Hippocampal formation (tissue), 2 donors: ENCODE measurements around the gene NUDT16L1.

Source experiments
- DNase-seq, 2 donors: peaks; one replicate each; lab custom pipeline; 2025; lab: John Stamatoyannopoulos, UW

Gene NUDT16L1

DNA sequence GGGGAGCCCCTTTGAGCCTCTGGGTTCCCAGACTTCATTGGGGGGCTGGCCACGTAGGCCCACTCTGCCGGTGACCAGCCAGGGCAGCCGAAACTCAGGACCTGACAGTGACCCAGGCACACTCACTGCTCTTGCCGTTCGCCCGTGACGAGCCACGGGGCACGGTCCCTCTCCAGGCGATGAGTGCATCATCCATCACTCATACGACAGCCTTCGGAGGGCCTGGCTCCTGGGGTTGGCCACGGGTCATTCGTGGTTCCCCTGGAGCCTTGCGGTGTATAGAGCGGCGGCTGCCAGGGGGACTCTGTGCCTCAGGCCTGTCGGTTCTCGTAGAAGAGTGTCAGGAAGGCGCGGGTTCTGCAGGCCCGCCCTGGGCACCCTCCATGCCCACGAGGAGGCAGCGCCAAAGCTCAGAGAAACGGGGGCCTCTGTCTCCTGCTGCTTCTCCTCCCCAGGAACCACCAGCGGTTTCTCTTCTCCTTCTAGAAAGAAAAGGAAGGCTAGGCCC lies 11.2 kb upstream of the NUDT16L1 start:
- DNase-seq, result no peak

DNA sequence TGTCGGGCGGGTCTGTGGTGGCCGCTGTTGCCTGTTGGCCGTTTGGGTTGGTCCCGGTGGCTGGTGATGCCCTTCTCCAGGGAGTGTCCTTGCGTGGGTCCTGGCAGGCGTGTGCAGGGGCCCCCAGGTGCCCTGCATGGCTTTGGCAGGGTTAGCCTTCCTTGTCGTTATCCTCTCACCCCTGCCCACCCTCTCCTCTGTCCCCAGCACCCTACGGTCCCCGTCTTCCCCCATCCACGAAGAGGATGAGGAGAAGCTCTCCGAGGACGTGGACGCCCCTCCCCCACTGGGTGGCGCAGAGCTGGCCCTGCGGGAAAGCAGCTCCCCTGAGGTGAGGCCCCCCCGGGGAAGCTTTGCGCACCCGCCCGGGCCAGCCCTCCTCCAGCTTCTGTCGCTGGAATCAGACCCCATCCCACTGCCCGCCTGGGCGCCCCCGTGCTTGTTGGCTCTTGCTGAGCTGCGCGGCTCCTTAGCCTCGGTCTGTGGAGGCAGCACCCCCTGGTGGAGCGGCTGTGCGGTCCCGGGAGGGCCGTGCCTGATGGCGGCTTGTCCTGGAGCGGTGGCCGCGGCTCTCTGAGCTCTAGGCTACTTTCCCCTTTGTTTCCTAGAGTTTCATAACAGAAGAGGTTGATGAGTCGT lies 10.6 kb upstream of the NUDT16L1 start:
- peak in 1 of 2 donors; percentile 56 for DNase-seq

GRCh38 chr16:4683255-4684057 lies 9.9 kb upstream of the NUDT16L1 start:
- no peak for DNase-seq

DNA sequence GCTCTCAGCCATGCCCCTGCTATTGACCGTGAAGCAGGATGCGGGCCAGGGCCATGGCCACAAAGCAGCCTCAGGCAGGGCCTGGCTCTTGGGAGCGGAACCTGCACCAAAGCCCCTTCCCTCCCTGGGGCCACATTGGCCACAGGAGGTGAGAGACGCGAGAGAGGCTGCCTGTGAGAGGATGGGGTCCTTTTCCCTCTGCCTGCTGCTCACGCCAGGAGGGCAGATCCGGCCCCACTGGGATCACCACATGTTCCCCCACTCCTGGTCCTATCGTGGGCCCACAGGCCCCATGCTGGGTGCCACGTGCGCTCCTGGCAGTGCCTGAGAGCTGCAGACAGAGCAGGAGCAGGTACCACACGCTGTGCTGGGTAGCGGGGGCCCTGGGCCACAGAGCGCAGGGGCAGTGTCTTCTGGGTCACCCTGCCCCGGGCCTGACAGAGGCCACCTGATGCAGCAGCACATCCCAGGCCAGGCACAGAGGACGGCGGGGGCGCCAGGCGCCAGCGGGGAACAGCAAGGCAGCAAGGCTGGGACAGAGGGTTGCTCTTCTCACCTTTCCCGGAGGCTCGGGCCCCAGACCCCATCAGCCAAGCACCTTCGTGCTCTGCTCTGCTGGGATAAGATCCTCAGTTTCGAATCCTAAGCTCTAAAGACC lies 9.2 kb upstream of the NUDT16L1 start:
- no peak for DNase-seq

GRCh38 chr16:4684763-4685162 lies 8.6 kb upstream of the NUDT16L1 start:
- no peak for DNase-seq

- no peak for DNase-seq
Observed at GRCh38 chr16:4685292-4685691, 8.1 kb upstream of the NUDT16L1 start.

GRCh38 chr16:4685776-4686496 lies 7.4 kb upstream of the NUDT16L1 start:
- DNase-seq, result no peak

- no peak for DNase-seq
Observed at GRCh38 chr16:4686497-4687210, 6.7 kb upstream of the NUDT16L1 start.

DNA sequence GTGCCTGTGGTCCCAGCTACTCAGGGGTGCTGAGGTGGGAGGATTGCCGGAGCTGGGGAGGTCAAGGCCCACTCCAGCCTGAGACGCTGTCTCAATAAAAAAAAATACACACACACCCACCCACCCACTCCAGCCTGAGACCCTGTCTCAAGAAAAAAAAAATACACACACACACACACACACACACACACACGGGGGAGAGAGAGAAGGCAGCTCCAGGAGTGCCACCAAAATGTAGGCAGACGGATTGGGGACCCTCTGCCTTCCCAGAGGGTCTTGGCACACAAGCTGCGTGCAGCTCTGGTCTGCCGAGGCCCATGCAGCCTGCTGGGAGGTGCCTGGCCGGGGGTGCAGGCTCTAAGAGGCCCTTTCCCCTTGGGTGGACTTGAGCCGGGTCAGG lies 5.9 kb upstream of the NUDT16L1 start:
- no peak for DNase-seq

- DNase-seq, result no peak
Observed at GRCh38 chr16:4687946-4688673, 5.3 kb upstream of the NUDT16L1 start.

- DNase-seq, result no peak
Observed at GRCh38 chr16:4688674-4689045, 4.7 kb upstream of the NUDT16L1 start.

- no peak for DNase-seq
Observed at GRCh38 chr16:4689091-4689671, 4.2 kb upstream of the NUDT16L1 start.

DNA sequence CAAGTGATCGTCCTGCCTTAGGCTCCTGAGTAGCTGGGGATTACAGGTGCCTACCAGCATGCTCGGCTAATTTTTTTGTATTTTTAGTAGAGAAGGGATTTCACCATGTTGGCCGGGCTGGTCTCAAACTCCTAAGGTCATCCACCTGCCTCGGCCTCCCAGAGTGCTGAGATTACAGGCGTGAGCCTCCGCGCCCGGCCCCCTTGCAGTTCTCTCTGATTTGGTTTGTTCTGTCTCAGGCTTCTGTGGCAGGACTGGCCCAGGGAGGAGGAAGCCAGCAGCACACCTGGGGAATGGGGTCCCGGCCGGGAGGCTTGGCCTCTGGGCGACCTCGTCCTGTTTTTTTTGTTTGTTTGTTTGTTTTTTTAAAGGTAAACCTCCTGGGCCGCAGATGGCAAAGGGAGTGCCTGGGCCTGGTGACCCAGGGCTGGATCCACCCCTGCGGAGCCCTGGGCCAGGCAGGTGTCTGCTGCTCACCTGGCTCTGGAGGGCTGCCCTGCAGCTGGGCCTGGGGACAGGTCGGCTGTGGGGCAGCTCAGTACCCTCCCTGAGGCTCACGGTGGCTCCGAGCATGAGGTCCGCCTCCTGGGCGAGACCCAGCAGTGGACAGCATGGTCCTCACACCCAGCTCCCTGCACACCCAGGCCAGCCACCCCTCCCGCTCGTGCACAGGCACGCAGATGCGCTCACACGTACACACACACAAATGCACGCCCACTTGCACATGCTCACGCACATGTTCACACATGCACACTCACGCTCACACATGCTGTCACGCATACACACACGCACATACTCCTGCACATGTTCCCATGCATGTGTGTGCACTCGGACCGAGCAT lies 3.3 kb upstream of the NUDT16L1 start:
- DNase-seq, result no peak

DNA sequence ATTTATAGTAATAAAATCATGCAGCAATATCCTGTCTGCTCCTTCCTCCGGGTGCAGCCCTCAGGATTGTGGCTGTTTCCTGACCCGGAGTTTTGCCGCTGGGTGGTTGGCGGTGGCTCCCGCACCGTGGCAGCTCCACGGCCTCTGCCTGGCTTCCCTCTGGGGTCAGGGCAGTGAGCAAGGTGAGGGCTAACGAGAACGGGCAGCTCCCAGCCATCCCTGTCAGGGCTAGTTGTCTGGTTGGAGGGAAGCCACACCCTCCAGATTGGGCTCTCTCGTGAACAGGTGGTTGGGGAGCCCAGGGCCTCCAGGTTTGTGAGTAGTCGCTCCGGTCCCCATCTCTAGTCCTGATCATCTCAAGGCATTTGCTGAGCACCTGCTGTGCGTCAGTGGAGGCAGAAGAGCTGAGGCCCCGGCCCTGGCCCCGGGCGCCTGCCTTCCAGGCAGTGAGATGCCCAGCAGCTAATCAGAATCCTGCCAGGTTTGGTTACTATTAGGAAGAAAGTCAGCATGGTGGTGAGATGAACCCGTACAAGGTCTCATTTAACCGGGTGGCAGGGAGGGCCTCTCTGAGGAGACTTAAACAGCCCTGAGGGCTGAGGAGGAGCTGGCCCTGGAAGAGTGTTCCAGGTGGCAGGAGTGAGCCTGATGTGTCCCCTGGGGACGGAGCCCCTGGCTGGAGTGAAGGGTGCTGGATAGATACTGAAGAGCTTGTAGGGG lies 2.3 kb upstream of the NUDT16L1 start:
- no peak for DNase-seq

DNA sequence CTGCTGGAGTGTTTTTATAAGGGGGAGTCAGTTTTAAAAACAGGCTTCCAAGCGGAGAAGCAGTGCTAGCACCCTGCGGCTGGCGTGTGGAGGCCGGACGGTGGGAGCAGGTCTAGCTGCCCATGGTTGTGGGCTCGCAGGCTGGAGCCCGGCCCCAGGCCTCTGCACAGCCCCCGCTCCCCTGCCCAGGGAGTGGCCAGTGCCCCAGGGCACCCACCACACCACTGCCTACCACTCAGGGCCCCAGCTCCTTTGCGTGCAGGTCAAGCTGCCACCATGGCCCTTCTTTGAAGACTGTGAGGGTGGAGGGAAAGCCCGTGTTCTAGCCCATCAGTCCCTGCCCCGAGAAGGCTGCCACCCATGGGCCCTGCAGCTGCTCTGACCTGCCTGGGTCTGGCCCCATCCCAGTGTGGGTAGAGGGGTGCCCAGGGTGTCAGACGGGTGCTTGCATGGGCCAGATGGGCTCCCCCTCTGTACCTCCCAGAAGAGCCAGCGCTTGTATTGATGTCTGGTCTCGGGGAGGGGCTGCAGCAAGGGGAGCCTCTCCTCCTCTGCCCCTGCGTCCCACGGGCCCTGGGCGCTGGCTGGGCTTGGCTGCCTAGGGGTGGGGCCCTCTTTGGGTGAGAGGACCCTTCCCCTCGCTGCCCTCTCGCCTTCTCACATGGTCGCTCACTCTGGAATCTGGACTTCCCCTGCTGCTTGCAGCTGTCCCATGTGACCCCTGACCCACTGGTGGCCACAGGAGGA lies 1.5 kb upstream of the NUDT16L1 start:
- DNase-seq, result no peak

DNA sequence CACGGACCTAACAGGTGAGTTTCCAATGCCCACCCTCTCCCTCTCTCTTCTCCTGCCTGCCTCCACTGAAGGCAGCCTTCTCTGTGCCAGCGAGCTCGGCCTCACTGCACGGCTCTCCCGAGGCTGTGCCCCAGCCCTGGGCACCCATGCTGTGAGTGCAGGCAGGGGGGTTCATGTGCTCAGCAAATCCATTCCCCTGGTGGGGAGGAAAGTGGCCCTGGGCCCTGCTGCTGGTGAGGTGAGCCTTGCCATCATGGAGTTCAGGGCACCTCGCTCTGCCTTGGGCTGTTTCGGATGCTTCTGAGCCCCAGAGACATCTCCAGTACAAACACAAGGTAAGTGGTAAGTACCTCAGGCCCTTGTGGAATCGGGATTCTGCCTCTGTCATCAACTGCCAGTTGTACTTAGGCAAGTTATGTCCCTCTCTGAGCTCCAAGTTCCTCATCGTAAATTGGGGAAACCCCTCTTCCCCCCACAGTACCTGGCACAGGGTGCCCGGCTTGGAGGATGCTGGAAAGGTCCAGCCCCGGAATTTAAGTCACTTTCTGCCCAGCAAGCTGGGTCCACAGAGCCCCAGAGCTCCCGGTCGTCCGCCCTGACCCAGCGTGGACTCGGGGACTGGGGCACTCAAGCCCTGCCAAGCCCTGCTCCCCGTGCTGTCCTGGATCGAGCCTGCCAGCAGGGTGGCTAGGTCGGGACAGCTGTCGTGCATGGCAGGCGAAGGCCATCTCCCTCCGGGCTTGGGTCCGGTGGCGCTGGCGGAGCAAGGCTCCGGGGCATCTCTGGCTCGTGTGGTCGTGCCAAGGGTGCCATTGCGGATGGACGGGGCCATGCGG lies 684 bp upstream of the NUDT16L1 start:
- no peak for DNase-seq

DNA sequence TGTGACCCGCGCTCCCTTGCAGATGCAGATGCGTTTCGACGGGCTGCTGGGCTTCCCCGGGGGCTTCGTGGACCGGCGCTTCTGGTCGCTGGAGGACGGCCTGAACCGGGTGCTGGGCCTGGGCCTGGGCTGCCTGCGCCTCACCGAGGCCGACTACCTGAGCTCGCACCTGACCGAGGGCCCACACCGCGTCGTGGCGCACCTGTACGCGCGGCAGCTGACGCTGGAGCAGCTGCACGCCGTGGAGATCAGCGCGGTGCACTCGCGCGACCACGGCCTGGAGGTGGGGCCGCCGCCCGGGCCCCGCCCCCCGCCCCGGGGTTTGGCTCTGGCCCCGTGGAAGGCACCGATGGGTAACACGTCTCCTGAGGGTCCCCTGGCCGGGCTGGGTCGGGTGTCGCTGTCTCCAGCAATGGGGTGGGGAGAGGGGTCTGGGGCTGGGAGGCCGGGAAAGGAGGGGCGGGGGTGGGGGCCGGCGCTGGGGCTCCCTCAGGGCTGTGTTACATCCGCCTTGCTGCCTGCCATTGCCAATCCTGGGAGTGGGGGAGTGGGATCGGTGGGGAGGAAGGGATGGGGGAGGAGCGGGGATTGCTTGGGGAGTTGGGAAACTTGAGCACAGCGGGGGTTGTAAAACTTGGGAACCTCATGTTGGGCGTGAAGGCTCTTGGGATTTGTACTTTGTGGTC lies 737 bp downstream of the NUDT16L1 start:
- DNase-seq, result no peak
